ENCODE data around the gene PLEKHH2.
"Not testable (repeated sequence)": the region's sequence is repeated elsewhere in the genome, so short reads cannot be mapped to it uniquely, and the experiment has no call there.

Gene PLEKHH2

DNA sequence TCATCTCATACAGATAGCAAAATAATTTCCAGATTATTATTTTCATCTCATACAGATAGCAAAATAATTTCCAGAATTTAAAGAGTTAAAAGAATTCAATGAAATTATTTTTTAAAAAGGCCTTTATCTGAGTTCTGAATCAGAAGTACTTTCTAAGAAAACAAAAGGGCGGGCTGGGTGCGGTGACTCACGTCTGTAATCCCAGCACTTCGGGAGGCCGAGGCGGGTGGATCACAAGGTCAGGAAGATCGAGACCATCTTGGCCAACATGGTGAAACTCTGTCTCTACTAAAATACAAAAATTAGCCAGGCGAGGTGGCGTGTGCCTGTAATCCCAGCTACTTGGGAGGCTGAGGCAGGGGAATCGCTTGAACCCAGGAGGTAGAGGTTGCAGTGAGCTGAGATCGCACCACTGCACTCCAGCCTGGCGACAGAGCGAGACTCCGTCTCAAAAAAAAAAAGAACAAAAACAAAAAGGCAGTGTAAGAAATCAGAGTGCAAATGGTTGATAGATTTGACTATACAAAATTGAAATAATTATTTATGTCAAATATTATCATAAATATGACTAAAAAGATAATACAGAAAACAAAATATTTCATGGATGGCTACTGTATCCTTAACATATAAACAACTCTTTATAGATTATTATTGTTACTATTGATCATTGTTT lies 90.0 kb downstream of the PLEKHH2 start:
- peak; percentile 13 for DNase-seq
- H4K91ac ChIP-seq (ENCODE audit: low read length); H2BK120ac ChIP-seq (ENCODE audit: low read depth, low read length); H3K79me1 ChIP-seq (replicated peaks; ENCODE audit: low read length, poor library complexity, severe bottlenecking); H3K23ac ChIP-seq (ENCODE audit: low read length in 2 of 2); H2AFZ ChIP-seq (ENCODE audit: low read depth, low read length); H3K18ac ChIP-seq (ENCODE audit: low read depth in 1 of 2, low read length in 2 of 2); H2BK5ac ChIP-seq (ENCODE audit: low read depth, low read length, poor library complexity, severe bottlenecking); H2BK15ac ChIP-seq (ENCODE audit: low read depth, poor library complexity, severe bottlenecking); H3K9me3 ChIP-seq (ENCODE audit: control insufficient read depth, low read length); H3K14ac ChIP-seq (ENCODE audit: low read length in 2 of 2); H3K36me3 ChIP-seq (ENCODE audit: control insufficient read depth in 1 of 2, insufficient read depth in 2 of 2, low read depth in 1 of 2, low read length in 2 of 2); H3K27ac ChIP-seq (ENCODE audit: low read length, poor library complexity, severe bottlenecking); H2AK5ac ChIP-seq (ENCODE audit: low read length, severe bottlenecking); H4K8ac ChIP-seq (ENCODE audit: low read length); H3K9ac ChIP-seq (ENCODE audit: low read length); H2BK12ac ChIP-seq (ENCODE audit: low read length in 2 of 2); H3K27me3 ChIP-seq (ENCODE audit: control insufficient read depth in 1 of 2, insufficient read depth in 1 of 2, low read length in 2 of 2); H3K4me2 ChIP-seq (ENCODE audit: low read length, poor library complexity, severe bottlenecking); H3K4ac ChIP-seq (ENCODE audit: low read depth in 1 of 2, low read length in 2 of 2); H3K4me1 ChIP-seq (ENCODE audit: control insufficient read depth, insufficient read depth, low read depth, low read length); H3K4me3 ChIP-seq (ENCODE audit: insufficient read depth in 1 of 2, low read depth in 1 of 2, low read length in 2 of 2): not testable (repeated sequence)
- WGBS, result 64% methylated on average over 11 of the region's 14 CpGs

DNA sequence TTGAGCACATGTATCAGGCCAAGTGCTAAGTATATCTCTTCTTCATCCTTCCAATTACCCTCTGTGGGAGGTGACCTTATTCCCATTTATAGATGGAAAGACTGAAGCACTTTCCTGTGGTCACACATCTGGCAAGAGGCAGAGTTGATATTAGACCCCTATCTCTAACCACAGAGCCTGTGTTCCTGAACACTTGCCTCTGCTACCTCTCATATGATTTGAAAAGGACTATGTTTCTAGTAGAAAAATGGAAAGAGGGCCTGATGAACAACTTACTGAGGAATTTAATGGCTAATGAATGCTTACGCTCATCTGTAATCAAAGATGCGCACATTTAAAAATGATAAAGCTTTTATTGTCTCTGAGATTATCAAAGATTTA lies 90.6 kb downstream of the PLEKHH2 start:
- H2BK12ac ChIP-seq (ENCODE audit: low read length in 2 of 2), result no peak overlapping the region
- H3K36me3 ChIP-seq (ENCODE audit: control insufficient read depth in 1 of 2, insufficient read depth in 2 of 2, low read depth in 1 of 2, low read length in 2 of 2), result peaks cover 3 to 8% of the 10 kb centered on the region in 2 experiments
- H2BK15ac ChIP-seq (ENCODE audit: low read depth, poor library complexity, severe bottlenecking), result no peak overlapping the region
- H3K18ac ChIP-seq (ENCODE audit: low read depth in 1 of 2, low read length in 2 of 2), result no peak overlapping the region
- H3K4me2 ChIP-seq (ENCODE audit: low read length, poor library complexity, severe bottlenecking), result no peak overlapping the region
- no peak overlapping the region for H2BK5ac ChIP-seq (ENCODE audit: low read depth, low read length, poor library complexity, severe bottlenecking)
- no peak overlapping the region for H3K23ac ChIP-seq (ENCODE audit: low read length in 2 of 2)
- no peak for DNase-seq
- no peak overlapping the region for H3K4me3 ChIP-seq (ENCODE audit: insufficient read depth in 1 of 2, low read depth in 1 of 2, low read length in 2 of 2)
- no peak overlapping the region for H2AFZ ChIP-seq (ENCODE audit: low read depth, low read length)
- H2BK120ac ChIP-seq (ENCODE audit: low read depth, low read length), result no peak overlapping the region
- no peak overlapping the region for H4K8ac ChIP-seq (ENCODE audit: low read length)
- H3K27me3 ChIP-seq (ENCODE audit: control insufficient read depth in 1 of 2, insufficient read depth in 1 of 2, low read length in 2 of 2), result no peaks in the 10 kb centered on the region
- H2AK5ac ChIP-seq (ENCODE audit: low read length, severe bottlenecking), result no peak overlapping the region
- no peak overlapping the region for H3K4ac ChIP-seq (ENCODE audit: low read depth in 1 of 2, low read length in 2 of 2)
- no peak overlapping the region for H3K9ac ChIP-seq (ENCODE audit: low read length)
- no peak overlapping the region for H3K27ac ChIP-seq (ENCODE audit: low read length, poor library complexity, severe bottlenecking)
- no peaks in the 10 kb centered on the region for H3K79me1 ChIP-seq (replicated peaks; ENCODE audit: low read length, poor library complexity, severe bottlenecking)
- no peak overlapping the region for H3K14ac ChIP-seq (ENCODE audit: low read length in 2 of 2)
- no peak overlapping the region for H4K91ac ChIP-seq (ENCODE audit: low read length)
- no peaks in the 10 kb centered on the region for H3K4me1 ChIP-seq (ENCODE audit: control insufficient read depth, insufficient read depth, low read depth, low read length)
- H3K9me3 ChIP-seq (ENCODE audit: control insufficient read depth, low read length), result no peaks in the 10 kb centered on the region
- 83% methylated on average over 1 of the region's 2 CpGs for WGBS

DNA sequence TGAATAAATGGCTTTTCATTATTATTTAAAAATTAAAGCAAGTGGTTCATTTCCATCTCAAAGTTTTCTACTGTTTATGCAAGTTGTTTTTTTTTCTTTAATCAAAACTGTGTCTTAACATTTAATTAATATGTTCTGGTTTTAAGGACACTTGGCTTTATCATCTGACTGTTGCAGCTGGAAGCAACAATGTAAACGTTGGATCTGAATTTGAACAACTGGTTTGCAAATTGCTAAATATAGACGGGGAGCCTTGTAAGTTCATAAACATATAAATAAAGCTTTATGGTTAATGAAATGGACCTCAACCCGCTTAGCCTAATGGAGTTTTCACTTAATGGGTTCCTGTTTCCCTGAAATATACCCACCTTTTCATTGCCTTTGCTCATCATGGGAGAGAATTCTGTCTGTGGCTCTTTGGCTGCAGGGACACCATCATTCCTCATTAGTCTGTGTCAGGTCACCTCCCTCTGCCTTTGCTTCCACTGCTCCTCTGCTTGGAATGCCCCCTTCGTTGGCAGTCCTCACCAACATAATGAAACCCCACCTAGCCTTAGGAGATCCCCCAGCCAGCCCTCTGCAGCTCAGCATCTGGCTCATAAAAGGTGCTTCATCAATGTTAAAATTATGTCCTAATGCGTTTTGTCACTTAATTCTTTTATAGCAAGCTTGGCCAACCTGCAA lies 92.6 kb downstream of the PLEKHH2 start:
- no peak for DNase-seq
- H3K27me3 ChIP-seq (ENCODE audit: control insufficient read depth in 1 of 2, insufficient read depth in 1 of 2, low read length in 2 of 2), result no peaks in the 10 kb centered on the region
- no peaks in the 10 kb centered on the region for H3K4me1 ChIP-seq (ENCODE audit: control insufficient read depth, insufficient read depth, low read depth, low read length)
- H3K4me3 ChIP-seq (ENCODE audit: insufficient read depth in 1 of 2, low read depth in 1 of 2, low read length in 2 of 2), result no peak overlapping the region
- H3K27ac ChIP-seq (ENCODE audit: low read length, poor library complexity, severe bottlenecking), result no peak overlapping the region
- H2BK15ac ChIP-seq (ENCODE audit: low read depth, poor library complexity, severe bottlenecking), result no peak overlapping the region
- H2AFZ ChIP-seq (ENCODE audit: low read depth, low read length), result no peak overlapping the region
- H3K4ac ChIP-seq (ENCODE audit: low read depth in 1 of 2, low read length in 2 of 2), result peak overlapping the region in 1 of 2 experiments; percentile 75
- H3K4me2 ChIP-seq (ENCODE audit: low read length, poor library complexity, severe bottlenecking), result no peak overlapping the region
- no peak overlapping the region for H4K91ac ChIP-seq (ENCODE audit: low read length)
- peaks cover 3 to 8% of the 10 kb centered on the region in 2 experiments for H3K36me3 ChIP-seq (ENCODE audit: control insufficient read depth in 1 of 2, insufficient read depth in 2 of 2, low read depth in 1 of 2, low read length in 2 of 2)
- H2AK5ac ChIP-seq (ENCODE audit: low read length, severe bottlenecking), result no peak overlapping the region
- H3K9ac ChIP-seq (ENCODE audit: low read length), result no peak overlapping the region
- H3K18ac ChIP-seq (ENCODE audit: low read depth in 1 of 2, low read length in 2 of 2), result peak overlapping the region in 1 of 2 experiments; percentile 48
- H3K9me3 ChIP-seq (ENCODE audit: control insufficient read depth, low read length), result no peaks in the 10 kb centered on the region
- no peak overlapping the region for H2BK120ac ChIP-seq (ENCODE audit: low read depth, low read length)
- H3K23ac ChIP-seq (ENCODE audit: low read length in 2 of 2), result peak overlapping the region in 1 of 2 experiments; percentile 1
- no peak overlapping the region for H2BK5ac ChIP-seq (ENCODE audit: low read depth, low read length, poor library complexity, severe bottlenecking)
- H3K14ac ChIP-seq (ENCODE audit: low read length in 2 of 2), result peak overlapping the region in 1 of 2 experiments; percentile 81
- H3K79me1 ChIP-seq (replicated peaks; ENCODE audit: low read length, poor library complexity, severe bottlenecking), result no peaks in the 10 kb centered on the region
- H2BK12ac ChIP-seq (ENCODE audit: low read length in 2 of 2), result peak overlapping the region in 1 of 2 experiments; percentile 90
- WGBS, result 50% methylated on average over 4 of the region's 5 CpGs
- no peak overlapping the region for H4K8ac ChIP-seq (ENCODE audit: low read length)

- Histone ChIP-seq H3K18ac (ENCODE audit: low read depth in 1 of 2, low read length in 2 of 2) (no peak overlapping the region), H3K4me3 (ENCODE audit: insufficient read depth in 1 of 2, low read depth in 1 of 2, low read length in 2 of 2) (no peak overlapping the region), H3K27ac (ENCODE audit: low read length, poor library complexity, severe bottlenecking) (no peak overlapping the region), H3K4me2 (ENCODE audit: low read length, poor library complexity, severe bottlenecking) (no peak overlapping the region), H3K14ac (ENCODE audit: low read length in 2 of 2) (no peak overlapping the region), H4K8ac (ENCODE audit: low read length) (no peak overlapping the region), H3K4me1 (ENCODE audit: control insufficient read depth, insufficient read depth, low read depth, low read length) (peaks cover 1% of the 10 kb centered on the region), H3K9me3 (ENCODE audit: control insufficient read depth, low read length) (no peaks in the 10 kb centered on the region), H4K91ac (ENCODE audit: low read length) (no peak overlapping the region), H2BK5ac (ENCODE audit: low read depth, low read length, poor library complexity, severe bottlenecking) (no peak overlapping the region), H2BK120ac (ENCODE audit: low read depth, low read length) (no peak overlapping the region), H3K4ac (ENCODE audit: low read depth in 1 of 2, low read length in 2 of 2) (no peak overlapping the region), H3K23ac (ENCODE audit: low read length in 2 of 2) (no peak overlapping the region), H3K9ac (ENCODE audit: low read length) (no peak overlapping the region), H3K36me3 (ENCODE audit: control insufficient read depth in 1 of 2, insufficient read depth in 2 of 2, low read depth in 1 of 2, low read length in 2 of 2) (peaks cover 3 to 6% of the 10 kb centered on the region in 2 experiments), H3K27me3 (ENCODE audit: control insufficient read depth in 1 of 2, insufficient read depth in 1 of 2, low read length in 2 of 2) (no peaks in the 10 kb centered on the region), H2BK15ac (ENCODE audit: low read depth, poor library complexity, severe bottlenecking) (no peak overlapping the region), H2AFZ (ENCODE audit: low read depth, low read length) (no peak overlapping the region), H2AK5ac (ENCODE audit: low read length, severe bottlenecking) (no peak overlapping the region), H2BK12ac (ENCODE audit: low read length in 2 of 2) (no peak overlapping the region), H3K79me1 (replicated peaks; ENCODE audit: low read length, poor library complexity, severe bottlenecking) (no peaks in the 10 kb centered on the region)
- no peak for DNase-seq
- WGBS, result no CpG with 5 or more reads among the region's 1 CpG
Measured at GRCh38 chr2:43731211-43731610, 94.2 kb downstream of the PLEKHH2 start.
